Ammon's horn (tissue), 1 donor: ENCODE results near the gene SPATS2.
A peak's percentile ranks its signal among the peaks of the same experiment; 100 is the strongest.
"Not testable (repeated sequence)": the region's sequence is repeated elsewhere in the genome, so short reads cannot be mapped to it uniquely, and the experiment has no call there.

Experiments used
- DNase-seq: peaks from one replicate; pipeline ENCODE4 v3.0.0-alpha.2; 2016; ENCODE audit warnings: low spot score

The SPATS2 gene

GRCh38 chr12:49518914-49519573 lies 151.8 kb downstream of the SPATS2 start:
- no peak for DNase-seq

GRCh38 chr12:49519574-49519936 lies 152.3 kb downstream of the SPATS2 start:
- DNase-seq = no peak

GRCh38 chr12:49521389-49521788 lies 154.1 kb downstream of the SPATS2 start:
- DNase-seq = peak; percentile 53

GRCh38 chr12:49524660-49525324 lies 157.5 kb downstream of the SPATS2 start:
- DNase-seq = no peak

GRCh38 chr12:49525942-49526341 lies 158.7 kb downstream of the SPATS2 start:
- no peak for DNase-seq

- DNase-seq = no peak
Observed at GRCh38 chr12:49527361-49528130, 160.3 kb downstream of the SPATS2 start.

GRCh38 chr12:49529414-49529813 lies 162.2 kb downstream of the SPATS2 start:
- DNase-seq = no peak

GRCh38 chr12:49531745-49532144 lies 164.5 kb downstream of the SPATS2 start:
- no peak for DNase-seq

- DNase-seq = no peak
Observed at GRCh38 chr12:49533331-49533730, 166.1 kb downstream of the SPATS2 start.

- DNase-seq = not testable (repeated sequence)
Observed at GRCh38 chr12:49534122-49534521, 166.9 kb downstream of the SPATS2 start.

GRCh38 chr12:49534731-49535278 lies 167.5 kb downstream of the SPATS2 start:
- no peak for DNase-seq

GRCh38 chr12:49535921-49536525 lies 168.8 kb downstream of the SPATS2 start:
- no peak for DNase-seq

GRCh38 chr12:49536526-49537071 lies 169.3 kb downstream of the SPATS2 start:
- DNase-seq = no peak

- DNase-seq = no peak
Observed at GRCh38 chr12:49537231-49537751, 170.0 kb downstream of the SPATS2 start.

GRCh38 chr12:49537752-49538509 lies 170.7 kb downstream of the SPATS2 start:
- no peak for DNase-seq

- peak; percentile 82 for DNase-seq
Observed at GRCh38 chr12:49538510-49539403, 171.5 kb downstream of the SPATS2 start, which contains the start of gene KCNH3. Gene KCNH3, plus strand, starts transcription at chr12:49539030. Its CDS starts 387 bp downstream, at chr12:49539417.

- DNase-seq = no peak
Observed at GRCh38 chr12:49539406-49540228, 172.4 kb downstream of the SPATS2 start.

GRCh38 chr12:49540229-49541139 lies 173.2 kb downstream of the SPATS2 start:
- no peak for DNase-seq
